CD4-positive, alpha-beta T cell treated with Interleukin-4 for 4 hours (primary cell): ENCODE data around the gene FLOT1.
"Not testable (repeated sequence)": the region's sequence is repeated elsewhere in the genome, so short reads cannot be mapped to it uniquely, and the experiment has no call there.

Source experiments
- DNase-seq: peaks from one replicate; pipeline ENCODE4 v3.0.0-alpha.2; 2020

FLOT1 gene

GRCh38 chr6:30743099-30744053 is 889 bp upstream of the FLOT1 start:
- peak; percentile 24 for DNase-seq

GRCh38 chr6:30741789-30742315 is 635 bp downstream of the FLOT1 start:
- DNase-seq = no peak

GRCh38 chr6:30741063-30741779 is 1.3 kb downstream of the FLOT1 start:
- no peak for DNase-seq

- no peak for DNase-seq
These were observed 2.0 kb downstream of the FLOT1 start for GRCh38 chr6:30740540-30740870.

GRCh38 chr6:30738532-30738931 is 4.0 kb downstream of the FLOT1 start:
- no peak for DNase-seq

- DNase-seq = no peak
These were observed 6.7 kb downstream of the FLOT1 start for GRCh38 chr6:30735668-30736314.

- DNase-seq = no peak
These were observed 10.1 kb downstream of the FLOT1 start for GRCh38 chr6:30732237-30732943.

- peak; percentile 84 for DNase-seq
These were observed 11.7 kb downstream of the FLOT1 start for GRCh38 chr6:30730601-30731435.

- DNase-seq = no peak
These were observed 14.4 kb downstream of the FLOT1 start for GRCh38 chr6:30727920-30728553.

- no peak for DNase-seq
These were observed 15.7 kb downstream of the FLOT1 start for GRCh38 chr6:30726506-30727413.

GRCh38 chr6:30725713-30726505 is 16.6 kb downstream of the FLOT1 start:
- no peak for DNase-seq

GRCh38 chr6:30724906-30725667 is 17.4 kb downstream of the FLOT1 start:
- no peak for DNase-seq

GRCh38 chr6:30723843-30724741 is 18.4 kb downstream of the FLOT1 start:
- not testable (repeated sequence) for DNase-seq

- not testable (repeated sequence) for DNase-seq
These were observed 19.2 kb downstream of the FLOT1 start for GRCh38 chr6:30723159-30723842.

- peak; percentile 77 for DNase-seq
These were observed 20.0 kb downstream of the FLOT1 start for GRCh38 chr6:30722280-30723112.

- DNase-seq = not testable (repeated sequence)
These were observed 20.5 kb downstream of the FLOT1 start for GRCh38 chr6:30722025-30722279.
